ENCODE data around the gene TCP1. TPM values are rescaled to one million over a fixed set of nuclear protein-coding genes. Genes with fewer than 3 reads are reported as not detected.
A peak's percentile ranks its signal among the peaks of the same experiment; 100 is the strongest.

Gene TCP1
- total and polyA plus RNA-seq, 10 donors = 74.3 to 136 (median 111) TPM

DNA sequence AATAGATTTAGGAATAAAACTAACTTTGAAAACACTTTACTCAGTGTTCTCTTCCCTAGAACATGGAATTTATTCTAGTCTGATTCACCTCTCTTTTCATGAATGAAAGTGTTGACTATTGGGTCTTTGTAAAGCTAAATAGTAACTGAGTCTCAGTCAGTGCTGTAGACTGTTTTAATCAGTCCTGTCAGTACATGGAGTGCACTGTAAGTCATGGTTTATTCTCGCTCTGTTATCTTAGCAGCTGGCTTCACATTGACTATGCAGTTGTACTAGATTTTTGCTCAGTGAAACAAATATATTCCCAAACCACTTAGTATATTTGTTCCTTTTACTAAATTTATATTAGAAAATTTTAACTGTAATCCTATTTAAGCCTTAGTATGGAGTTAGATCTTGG is 42.6 kb downstream of the TCP1 start:
- intact Hi-C loops (cut with DNase I; ENCODE audit: low total_unique reads) = no loop called here
- H3K9me3 ChIP-seq = no peaks in the 10 kb centered on the region
- WGBS, 5 donors = 93 to 97% (median 97%) methylated on average over 1 of the region's 1 CpG
- no peak for TF ChIP-seq POLR2A (IDR thresholded peaks at IDR 0.05)
- TF ChIP-seq, protein P1, sequence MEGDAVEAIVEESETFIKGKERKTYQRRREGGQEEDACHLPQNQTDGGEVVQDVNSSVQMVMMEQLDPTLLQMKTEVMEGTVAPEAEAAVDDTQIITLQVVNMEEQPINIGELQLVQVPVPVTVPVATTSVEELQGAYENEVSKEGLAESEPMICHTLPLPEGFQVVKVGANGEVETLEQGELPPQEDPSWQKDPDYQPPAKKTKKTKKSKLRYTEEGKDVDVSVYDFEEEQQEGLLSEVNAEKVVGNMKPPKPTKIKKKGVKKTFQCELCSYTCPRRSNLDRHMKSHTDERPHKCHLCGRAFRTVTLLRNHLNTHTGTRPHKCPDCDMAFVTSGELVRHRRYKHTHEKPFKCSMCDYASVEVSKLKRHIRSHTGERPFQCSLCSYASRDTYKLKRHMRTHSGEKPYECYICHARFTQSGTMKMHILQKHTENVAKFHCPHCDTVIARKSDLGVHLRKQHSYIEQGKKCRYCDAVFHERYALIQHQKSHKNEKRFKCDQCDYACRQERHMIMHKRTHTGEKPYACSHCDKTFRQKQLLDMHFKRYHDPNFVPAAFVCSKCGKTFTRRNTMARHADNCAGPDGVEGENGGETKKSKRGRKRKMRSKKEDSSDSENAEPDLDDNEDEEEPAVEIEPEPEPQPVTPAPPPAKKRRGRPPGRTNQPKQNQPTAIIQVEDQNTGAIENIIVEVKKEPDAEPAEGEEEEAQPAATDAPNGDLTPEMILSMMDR (IDR thresholded peaks at IDR 0.05 in 8 of 11, conservative IDR thresholded peaks at IDR 0.05 in 3 of 11) = no peak
- no peak for TF ChIP-seq POLR2AphosphoS5 (IDR thresholded peaks at IDR 0.05)
- no peaks in the 10 kb centered on the region for H3K27me3 ChIP-seq (replicated peaks in 1 of 7)
- no peak overlapping the region for H3K4me3 ChIP-seq
- DNase-seq = no peak
- H3K27ac ChIP-seq = no peak overlapping the region
- peaks cover 3 to 100% (median 96%) of the 10 kb centered on the region in 6 donors for H3K36me3 ChIP-seq
- peaks cover 0 to 25% (median 0%) of the 10 kb centered on the region in 6 donors for H3K4me1 ChIP-seq

DNA sequence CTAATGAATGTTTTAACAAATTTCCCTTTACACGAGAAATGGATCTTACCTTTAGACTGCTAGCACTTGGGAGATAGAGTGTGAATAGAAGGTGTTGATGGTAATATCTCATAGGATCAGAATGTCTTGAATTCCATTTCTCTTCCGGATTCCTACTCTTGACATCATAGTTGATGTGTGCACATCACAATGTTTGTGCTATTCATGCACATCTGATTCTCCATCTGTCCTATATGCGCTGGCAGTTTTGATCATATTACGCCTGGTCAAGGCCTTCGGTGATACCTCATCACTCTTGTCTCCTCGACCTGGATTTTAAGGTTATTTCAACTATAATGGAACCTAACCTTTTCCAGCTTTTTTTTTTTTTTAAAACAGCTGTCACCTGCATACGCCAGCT is 44.3 kb downstream of the TCP1 start:
- 87 to 92% (median 89%) methylated on average over 7 of the region's 7 CpGs for WGBS, 5 donors
- H3K4me3 ChIP-seq = no peak overlapping the region
- H3K36me3 ChIP-seq = peaks cover 3 to 100% (median 96%) of the 10 kb centered on the region in 6 donors
- intact Hi-C loops (cut with DNase I; ENCODE audit: low total_unique reads) = no loop called here
- H3K9me3 ChIP-seq = no peaks in the 10 kb centered on the region
- no peaks in the 10 kb centered on the region for H3K27me3 ChIP-seq (replicated peaks in 1 of 7)
- peaks cover 0 to 40% (median 4%) of the 10 kb centered on the region in 6 donors for H3K4me1 ChIP-seq
- no peak overlapping the region for H3K27ac ChIP-seq
- DNase-seq = no peak
- TF ChIP-seq POLR2AphosphoS5 (IDR thresholded peaks at IDR 0.05) (no peak), POLR2A (IDR thresholded peaks at IDR 0.05) (no peak)
- TF ChIP-seq, protein P1 (IDR thresholded peaks at IDR 0.05 in 8 of 11, conservative IDR thresholded peaks at IDR 0.05 in 3 of 11) = no peak

DNA sequence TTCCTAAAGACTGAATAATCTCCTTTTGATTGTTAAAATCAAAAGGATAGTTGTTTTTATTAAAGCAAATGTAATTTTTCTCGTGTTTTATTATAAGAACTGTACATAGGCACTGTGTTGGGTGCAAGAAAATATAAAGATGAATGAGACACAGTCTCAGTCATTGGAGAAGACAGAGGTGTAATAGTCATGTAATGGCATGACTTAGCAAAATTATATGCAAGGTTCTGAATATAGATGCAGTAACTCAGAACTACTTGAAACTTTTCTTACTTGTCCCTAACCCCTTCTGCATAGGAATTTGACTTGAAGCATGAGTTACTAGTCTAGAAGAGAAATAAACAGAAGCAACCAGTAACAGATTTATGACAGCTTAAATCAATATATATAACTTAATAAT is 47.2 kb downstream of the TCP1 start:
- Histone ChIP-seq H3K36me3 (peaks cover 3 to 100% (median 72%) of the 10 kb centered on the region in 6 donors), H3K27me3 (replicated peaks in 1 of 7) (no peaks in the 10 kb centered on the region), H3K4me1 (peaks cover 4 to 70% (median 30%) of the 10 kb centered on the region in 6 donors), H3K27ac (no peak overlapping the region), H3K4me3 (no peak overlapping the region), H3K9me3 (no peaks in the 10 kb centered on the region)
- intact Hi-C loops (cut with DNase I; ENCODE audit: low total_unique reads) = no loop called here
- TF ChIP-seq POLR2A (IDR thresholded peaks at IDR 0.05) (no peak), POLR2AphosphoS5 (IDR thresholded peaks at IDR 0.05) (no peak)
- TF ChIP-seq, protein P1 (IDR thresholded peaks at IDR 0.05 in 8 of 11, conservative IDR thresholded peaks at IDR 0.05 in 3 of 11) = no peak
- no peak for DNase-seq
- 88 to 92% (median 90%) methylated on average over 1 of the region's 1 CpG for WGBS, 5 donors

DNA sequence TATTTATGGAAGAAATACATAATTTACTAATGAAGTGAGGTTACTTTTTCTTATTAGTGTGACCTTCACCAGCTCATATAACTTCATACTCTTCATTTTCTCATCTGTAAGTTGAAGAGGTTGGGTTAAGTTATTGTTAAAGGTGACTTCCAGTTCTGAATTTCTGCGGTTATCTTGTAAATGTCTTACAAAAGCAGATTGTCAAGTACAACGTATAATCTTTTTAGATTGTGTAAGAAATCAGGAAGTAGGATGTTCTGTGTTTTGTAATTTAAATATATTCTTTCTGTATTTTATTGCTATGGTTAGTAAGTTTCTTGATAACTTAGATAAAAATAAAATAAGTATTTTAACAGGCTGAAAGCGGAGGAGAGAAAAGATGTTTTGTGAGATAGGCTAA is 50.1 kb downstream of the TCP1 start:
- H3K4me3 ChIP-seq = no peak overlapping the region
- TF ChIP-seq, protein P1 (IDR thresholded peaks at IDR 0.05 in 8 of 11, conservative IDR thresholded peaks at IDR 0.05 in 3 of 11) = no peak
- TF ChIP-seq POLR2A (IDR thresholded peaks at IDR 0.05) = no peak
- no peak for TF ChIP-seq POLR2AphosphoS5 (IDR thresholded peaks at IDR 0.05)
- WGBS, 5 donors = 43 to 65% (median 56%) methylated on average over 3 of the region's 3 CpGs
- DNase-seq = no peak
- no peaks in the 10 kb centered on the region for H3K27me3 ChIP-seq (replicated peaks in 1 of 7)
- no peaks in the 10 kb centered on the region for H3K9me3 ChIP-seq
- H3K4me1 ChIP-seq = peaks cover 4 to 78% (median 58%) of the 10 kb centered on the region in 6 donors
- intact Hi-C loops (cut with DNase I; ENCODE audit: low total_unique reads) = loop anchor here (10.0 kb wide), 1 partner anchor 45 kb away; the partner anchor contains the start of gene TCP1
- H3K27ac ChIP-seq = peak overlapping the region in 5 of 8 donors; percentile 39 to 64 (median 52)
- H3K36me3 ChIP-seq = peaks cover 0 to 79% (median 43%) of the 10 kb centered on the region in 6 donors
